GM12891 (cell line): ENCODE data around the gene PTGS1.

Experiments used
- PAX5 ChIP-seq: IDR thresholded peaks from 2 replicates; pipeline ENCODE4 v1.6.1; 2011; ENCODE audit warnings: low read length, moderate library complexity, mild to moderate bottlenecking; ENCODE audit not compliant: insufficient read depth, severe bottlenecking
- POLR2A ChIP-seq: IDR thresholded peaks from 2 replicates; pipeline ENCODE4 v1.6.1; 2011; ENCODE audit warnings: low read depth, low read length, control low read depth
- POLR2AphosphoS5 ChIP-seq: IDR thresholded peaks from 2 replicates; pipeline ENCODE4 v1.6.1; 2011; ENCODE audit warnings: low read depth, low read length, control low read depth
- POU2F2 ChIP-seq: IDR thresholded peaks from 2 replicates; pipeline ENCODE4 v1.6.1; 2011; ENCODE audit warnings: low read depth, mild to moderate bottlenecking, control low read depth, low read length, moderate library complexity
- SPI1 ChIP-seq: IDR thresholded peaks from 2 replicates; pipeline ENCODE4 v1.6.1; 2011; ENCODE audit warnings: low read depth, low read length, control low read depth
- TAF1 ChIP-seq: IDR thresholded peaks from 2 replicates; pipeline ENCODE4 v1.6.1; 2011; ENCODE audit warnings: low read depth, low read length, control low read depth

- TF ChIP-seq TAF1 (no peak), POLR2A (no peak), POLR2AphosphoS5 (no peak), POU2F2 (no peak), SPI1 (no peak), PAX5 (no peak)
Observed at GRCh38 chr9:122325124-122325523, 45.7 kb upstream of the PTGS1 start.
